GM18508 (cell line): ENCODE data around the gene FCHO2.
"Not testable (repeated sequence)": the region's sequence is repeated elsewhere in the genome, so short reads cannot be mapped to it uniquely, and the experiment has no call there.

Experiments
- ATAC-seq: cut with Tn5 transposase; IDR thresholded peaks from one replicate; pipeline ENCODE4 v1.9.1; 2021; ENCODE audit warnings: moderate number of reproducible peaks; ENCODE audit not compliant: insufficient read depth, unreplicated experiment

FCHO2 gene

DNA sequence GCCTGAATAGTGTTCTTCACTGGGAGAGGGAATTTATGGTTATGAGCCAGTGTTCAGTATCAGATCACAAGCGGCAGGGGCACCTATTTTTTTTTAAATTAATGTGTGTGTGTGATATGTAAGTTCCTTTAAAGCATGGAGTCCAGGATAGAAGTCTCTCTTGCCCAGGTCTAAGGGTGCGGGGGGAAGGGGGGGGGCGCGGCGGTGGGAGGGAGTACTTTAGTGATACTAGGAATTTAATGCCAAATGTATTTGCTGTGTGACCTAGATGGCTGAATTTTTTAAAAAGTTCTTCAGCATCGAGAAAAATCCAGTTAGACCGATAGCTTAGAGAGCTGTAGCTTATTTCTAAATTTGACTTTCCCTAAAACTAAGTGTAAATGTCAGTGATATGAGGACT lies 1.5 kb upstream of the FCHO2 start:
- no peak for ATAC-seq

- ATAC-seq, result peak; percentile 30
These were observed 586 bp upstream of the FCHO2 start for GRCh38 chr5:72955143-72955767.

- ATAC-seq, result peak; percentile 13
These were observed 691 bp downstream of the FCHO2 start for GRCh38 chr5:72956324-72957140.

GRCh38 chr5:72957337-72957736 lies 1.5 kb downstream of the FCHO2 start:
- ATAC-seq, result no peak

GRCh38 chr5:72959257-72959656 lies 3.4 kb downstream of the FCHO2 start:
- ATAC-seq, result no peak

DNA sequence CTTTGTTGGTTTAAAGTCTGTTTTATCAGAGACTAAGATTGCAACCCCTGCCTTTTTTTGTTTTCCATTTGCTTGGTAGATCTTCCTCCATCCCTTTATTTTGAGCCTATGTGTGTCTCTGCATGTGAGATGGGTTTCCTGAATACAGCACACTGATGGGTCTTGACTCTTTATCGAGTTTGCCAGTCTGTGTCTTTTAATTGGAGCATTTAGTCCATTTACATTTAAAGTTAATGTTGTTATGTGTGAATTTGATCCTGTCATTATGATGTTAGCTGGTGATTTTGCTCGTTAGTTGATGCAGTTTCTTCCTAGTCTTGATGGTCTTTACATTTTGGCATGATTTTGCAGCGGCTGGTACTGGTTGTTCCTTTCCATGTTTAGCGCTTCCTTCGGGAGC lies 18.6 kb downstream of the FCHO2 start:
- ATAC-seq, result not testable (repeated sequence)

- ATAC-seq, result not testable (repeated sequence)
These were observed 21.0 kb downstream of the FCHO2 start for GRCh38 chr5:72976810-72977209.

DNA sequence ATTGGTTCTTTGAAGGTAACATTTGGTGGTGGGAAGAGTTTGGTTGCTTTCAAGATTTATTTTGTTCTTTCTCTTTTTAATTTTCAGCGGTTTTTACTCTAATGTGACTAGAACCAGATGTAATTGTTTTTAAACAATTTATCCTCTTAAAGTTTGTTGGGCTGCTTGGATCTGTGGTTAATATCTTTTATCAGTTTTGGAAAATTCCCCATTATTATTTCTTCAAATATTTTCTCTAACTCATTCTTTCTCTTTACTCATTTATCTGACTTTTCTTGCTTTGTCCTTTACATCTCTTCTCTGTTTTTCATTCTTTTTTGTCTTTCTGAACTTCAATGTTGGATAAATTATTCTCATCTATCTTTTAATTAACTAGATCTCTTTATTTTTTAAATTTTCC lies 29.9 kb downstream of the FCHO2 start:
- ATAC-seq, result no peak

DNA sequence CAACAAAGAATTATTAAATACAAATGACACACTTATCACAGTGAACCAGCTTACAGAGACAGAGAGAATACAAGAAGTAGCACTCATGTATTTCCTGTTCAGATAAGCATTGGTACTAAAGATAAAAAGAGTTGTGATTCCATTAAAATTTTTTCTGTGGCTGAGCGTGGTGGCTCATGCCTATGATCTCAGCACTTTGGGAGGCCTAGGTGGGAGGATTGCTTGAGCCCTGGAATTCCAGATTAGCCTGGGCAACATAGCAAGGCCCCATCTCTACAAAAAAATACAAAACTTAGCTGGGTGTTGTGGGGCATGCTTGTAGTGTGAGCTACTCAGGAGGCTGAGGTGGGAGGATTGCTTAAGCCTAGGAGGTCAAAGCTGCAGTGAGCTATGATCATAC lies 32.9 kb downstream of the FCHO2 start:
- ATAC-seq, result no peak

GRCh38 chr5:72991394-72991793 lies 35.6 kb downstream of the FCHO2 start:
- no peak for ATAC-seq

GRCh38 chr5:72994578-72994977 lies 38.7 kb downstream of the FCHO2 start:
- no peak for ATAC-seq

- ATAC-seq, result no peak
These were observed 40.8 kb downstream of the FCHO2 start for GRCh38 chr5:72996632-72997031.

DNA sequence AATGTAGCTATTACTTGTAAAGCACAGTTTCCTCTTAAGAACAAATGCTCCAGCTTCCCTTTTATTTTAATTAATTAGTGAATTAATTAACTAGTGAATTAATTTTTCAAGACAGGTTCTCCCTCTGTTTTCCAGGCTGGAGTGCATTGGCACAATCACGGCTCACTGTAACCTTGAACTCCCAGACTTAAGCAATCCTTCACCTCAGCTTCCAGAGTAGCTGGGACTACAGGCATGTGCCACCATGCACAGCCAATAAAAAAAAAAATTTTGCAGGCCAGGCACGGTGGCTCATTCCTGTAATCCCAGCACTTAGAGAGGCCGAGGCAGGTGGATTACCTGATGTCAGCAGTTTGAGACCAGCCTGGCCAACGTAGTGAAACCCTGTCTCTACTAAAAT lies 44.1 kb downstream of the FCHO2 start:
- ATAC-seq, result no peak

- no peak for ATAC-seq
These were observed 50.0 kb downstream of the FCHO2 start for GRCh38 chr5:73005886-73006285.

- ATAC-seq, result no peak
These were observed 51.2 kb downstream of the FCHO2 start for GRCh38 chr5:73007051-73007450.

GRCh38 chr5:73008831-73009230 lies 53.0 kb downstream of the FCHO2 start:
- no peak for ATAC-seq

GRCh38 chr5:73011612-73012011 lies 55.8 kb downstream of the FCHO2 start:
- ATAC-seq, result not testable (repeated sequence)

DNA sequence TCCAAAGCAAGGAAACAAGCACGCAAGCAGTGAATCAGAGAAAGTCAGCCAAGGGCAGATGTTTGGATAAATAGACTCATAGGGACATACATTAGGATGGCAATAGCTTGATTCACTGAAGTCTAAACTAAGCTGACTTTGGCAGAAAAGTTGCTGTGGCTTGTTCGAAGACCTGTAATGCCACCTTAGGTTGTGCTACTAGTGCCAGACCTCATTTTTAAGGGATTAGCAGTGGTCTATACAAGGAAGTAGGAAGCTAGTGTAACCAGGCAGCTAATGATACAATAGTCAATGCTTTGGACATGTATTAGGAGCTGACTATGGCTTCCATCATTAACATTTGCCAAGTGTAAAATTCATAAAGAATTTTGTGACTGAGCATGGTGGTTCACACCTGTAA lies 63.1 kb downstream of the FCHO2 start:
- no peak for ATAC-seq

- ATAC-seq, result no peak
These were observed 63.9 kb downstream of the FCHO2 start for GRCh38 chr5:73019766-73020165.

GRCh38 chr5:73022471-73023169 lies 66.8 kb downstream of the FCHO2 start:
- no peak for ATAC-seq

DNA sequence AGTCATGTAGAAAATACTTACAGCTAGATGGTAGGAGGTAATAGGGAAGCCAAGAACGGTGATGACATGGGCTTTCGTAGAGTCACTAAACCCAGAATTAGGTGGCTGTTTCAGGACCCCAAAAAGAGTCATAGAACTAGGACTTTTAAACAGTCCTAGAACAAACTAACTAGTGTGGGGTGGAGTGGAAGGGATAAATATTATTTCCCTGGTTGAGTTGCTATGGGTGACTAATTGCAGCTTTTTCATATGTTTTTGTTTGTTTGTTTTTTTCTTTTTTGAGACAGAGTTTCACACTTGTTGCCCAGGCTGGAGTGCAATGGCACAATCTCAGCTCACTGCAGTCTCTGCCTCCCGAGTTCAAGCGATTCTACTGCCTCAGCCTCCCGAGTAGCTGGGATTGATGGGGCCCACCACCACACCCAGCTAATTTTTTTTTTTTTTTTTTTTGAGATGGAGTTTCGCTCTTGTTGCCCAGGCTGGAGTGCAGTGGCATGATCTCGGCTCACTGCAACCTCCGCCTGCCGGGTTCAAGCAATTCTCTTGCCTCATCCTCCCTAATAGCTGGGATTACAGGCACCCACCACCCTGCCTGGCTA lies 69.2 kb downstream of the FCHO2 start:
- ATAC-seq, result not testable (repeated sequence)
